GM12875 (cell line): Measurements from ENCODE around the gene YAP1.

ENCODE experiments used
- H3K4me3 ChIP-seq: one replicate; pipeline ENCODE4 v1.5.1; 2011; ENCODE audit warnings: low read depth, low read length, control low read depth
- CTCF ChIP-seq: IDR thresholded peaks from 2 replicates; pipeline ENCODE4 v1.5.1; 2011; ENCODE audit warnings: low read depth, mild to moderate bottlenecking, control low read depth, inconsistent platforms, low read length, moderate library complexity, borderline replicate concordance; ENCODE audit not compliant: insufficient read depth

Gene YAP1

GRCh38 chr11:102157219-102157618 lies 47.0 kb downstream of the YAP1 start:
- no peak overlapping the region for H3K4me3 ChIP-seq
- TF ChIP-seq CTCF, result no peak

GRCh38 chr11:102158164-102158735 lies 48.0 kb downstream of the YAP1 start:
- H3K4me3 ChIP-seq, result no peak overlapping the region
- TF ChIP-seq CTCF, result no peak

- H3K4me3 ChIP-seq, result no peak overlapping the region
- no peak for TF ChIP-seq CTCF
Observed at GRCh38 chr11:102163368-102163767, 53.1 kb downstream of the YAP1 start.

- H3K4me3 ChIP-seq, result no peak overlapping the region
- TF ChIP-seq CTCF, result no peak
Observed at GRCh38 chr11:102166175-102167064, 56.2 kb downstream of the YAP1 start.

GRCh38 chr11:102168481-102168880 lies 58.2 kb downstream of the YAP1 start:
- no peak overlapping the region for H3K4me3 ChIP-seq
- no peak for TF ChIP-seq CTCF

- no peak for TF ChIP-seq CTCF
- no peak overlapping the region for H3K4me3 ChIP-seq
Observed at GRCh38 chr11:102171101-102171500, 60.9 kb downstream of the YAP1 start.
